Right atrium auricular region (tissue), 2 donors: Measurements from ENCODE around the gene HNF1B. TPM values are rescaled to one million over a fixed set of nuclear protein-coding genes. Genes with fewer than 3 reads are reported as not detected.

ENCODE experiments used
- DNase-seq: peaks from one replicate; pipeline ENCODE4 v3.0.0-alpha.2; 2019; ENCODE audit warnings: low spot score
- H3K27ac ChIP-seq, 2 donors: fragments of 200-600 bp; sonication (generic); 1 replicate in 1 of 2; 2 replicates in 1 of 2; pipeline ENCODE4 v1.5.1; 2016 to 2019
- H3K27me3 ChIP-seq, 2 donors: fragments of 200-600 bp; sonication (generic); one replicate each; pipeline versions ENCODE4 v1.5.1 to v1.6.0; 2017 to 2019
- H3K36me3 ChIP-seq: fragments of 200-600 bp; sonication (generic); one replicate; pipeline ENCODE4 v1.5.1; 2016
- H3K4me1 ChIP-seq, 2 donors: fragments of 200-600 bp; sonication (generic); one replicate each; pipeline versions ENCODE4 v1.5.1 to v1.6.0; 2017 to 2019
- H3K4me3 ChIP-seq, 2 donors: fragments of 200-600 bp; sonication (generic); 1 replicate in 1 of 2; 2 replicates in 1 of 2; pipeline ENCODE4 v1.5.1; 2017 to 2019; ENCODE audit warnings: mild to moderate bottlenecking in 1 of 2, moderate library complexity in 1 of 2
- H3K9me3 ChIP-seq, 2 donors: fragments of 200-600 bp; sonication (generic); one replicate each; pipeline ENCODE4 v1.5.1; 2019
- CTCF ChIP-seq, 2 donors: fragments of 200-600 bp; sonication (generic); IDR thresholded peaks; one replicate each; pipeline ENCODE4 v1.5.1; 2019; ENCODE audit warnings: antibody characterized with exemption in 2 of 2
- total RNA-seq, 2 donors: library from RNA; depleted of rRNA; stranded (reverse); fragments of >200 nt; gene quantifications; one replicate each; pipeline ENCODE4 v1.1.0, GENCODE V29; 2016

The HNF1B gene
- total RNA-seq, 2 donors from 2014 or later, result not detected

GRCh38 chr17:37743612-37743874 is 1.3 kb downstream of the HNF1B start:
- no peak for DNase-seq
- Histone ChIP-seq H3K4me1 (peaks cover 0 to 37% of the 10 kb centered on the region in 2 donors), H3K36me3 (no peaks in the 10 kb centered on the region), H3K4me3 (peak overlapping the region in 1 of 2 donors; percentile 35), H3K27ac (no peak overlapping the region), H3K27me3 (peaks cover 33 to 65% of the 10 kb centered on the region in 2 donors), H3K9me3 (no peaks in the 10 kb centered on the region)
- TF ChIP-seq CTCF (IDR thresholded peaks at IDR 0.05), result no peak

GRCh38 chr17:37742762-37743611 is 1.9 kb downstream of the HNF1B start:
- H3K4me1 ChIP-seq, result peaks cover 0 to 37% of the 10 kb centered on the region in 2 donors
- TF ChIP-seq CTCF (IDR thresholded peaks at IDR 0.05), result no peak
- H3K9me3 ChIP-seq, result no peaks in the 10 kb centered on the region
- no peak for DNase-seq
- peak overlapping the region in 1 of 2 donors; percentile 35 for H3K4me3 ChIP-seq
- peaks cover 33 to 70% of the 10 kb centered on the region in 2 donors for H3K27me3 ChIP-seq
- H3K27ac ChIP-seq, result no peak overlapping the region
- H3K36me3 ChIP-seq, result no peaks in the 10 kb centered on the region

- Histone ChIP-seq H3K4me3 (peak overlapping the region in 1 of 2 donors; percentile 35), H3K27ac (no peak overlapping the region), H3K4me1 (peaks cover 0 to 37% of the 10 kb centered on the region in 2 donors), H3K9me3 (no peaks in the 10 kb centered on the region), H3K36me3 (no peaks in the 10 kb centered on the region), H3K27me3 (peaks cover 37 to 70% of the 10 kb centered on the region in 2 donors)
- TF ChIP-seq CTCF (IDR thresholded peaks at IDR 0.05), result no peak
- DNase-seq, result no peak
Measured at GRCh38 chr17:37742116-37742761, 2.6 kb downstream of the HNF1B start.

GRCh38 chr17:37741341-37742115 is 3.3 kb downstream of the HNF1B start:
- Histone ChIP-seq H3K4me1 (peaks cover 0 to 37% of the 10 kb centered on the region in 2 donors), H3K9me3 (no peaks in the 10 kb centered on the region), H3K27ac (no peak overlapping the region), H3K36me3 (no peaks in the 10 kb centered on the region), H3K27me3 (peaks cover 37 to 70% of the 10 kb centered on the region in 2 donors), H3K4me3 (peak overlapping the region in 1 of 2 donors; percentile 35)
- no peak for DNase-seq
- no peak for TF ChIP-seq CTCF (IDR thresholded peaks at IDR 0.05)

GRCh38 chr17:37740915-37741314 is 3.9 kb downstream of the HNF1B start:
- H3K27ac ChIP-seq, result no peak overlapping the region
- no peaks in the 10 kb centered on the region for H3K9me3 ChIP-seq
- no peak for DNase-seq
- no peaks in the 10 kb centered on the region for H3K36me3 ChIP-seq
- no peak for TF ChIP-seq CTCF (IDR thresholded peaks at IDR 0.05)
- no peak overlapping the region for H3K4me3 ChIP-seq
- peaks cover 37 to 70% of the 10 kb centered on the region in 2 donors for H3K27me3 ChIP-seq
- peaks cover 0 to 37% of the 10 kb centered on the region in 2 donors for H3K4me1 ChIP-seq
